Calu3 (cell line): Measurements from ENCODE around the gene FBL. TPM values are rescaled to one million over a fixed set of nuclear protein-coding genes. Genes with fewer than 3 reads are reported as not detected.
"Not testable (repeated sequence)": the region's sequence is repeated elsewhere in the genome, so short reads cannot be mapped to it uniquely, and the experiment has no call there.

ENCODE experiments used
- BruUV-seq: library from RNA; stranded (reverse); fragments of 400-500 nt; replicated peaks from 2 replicates; lab custom pipeline; 2021; lab: Mats Ljungman, UMichigan
- CTCF ChIA-PET: fragments of 300-600 bp; sonication (Branson Sonifier 250); formaldehyde crosslinking; loops from one replicate; lab custom pipeline; 2022; ENCODE audit warnings: antibody characterized with exemption; lab: Charles Lee
- DNase-seq: peaks from one replicate; pipeline ENCODE4 v3.0.0; 2022
- H3K27ac Mint-ChIP-seq: one replicate; pipeline ENCODE4 v1.8.0; 2022; ENCODE audit warnings: mixed read lengths; ENCODE audit not compliant: unreplicated experiment
- H3K27me3 Mint-ChIP-seq: one replicate; pipeline ENCODE4 v1.8.0; 2022; ENCODE audit warnings: mixed read lengths; ENCODE audit not compliant: unreplicated experiment
- H3K36me3 Mint-ChIP-seq: one replicate; pipeline ENCODE4 v1.8.0; 2022; ENCODE audit warnings: mild to moderate bottlenecking, moderate library complexity, mixed read lengths; ENCODE audit not compliant: insufficient read depth, unreplicated experiment
- H3K4me1 Mint-ChIP-seq: one replicate; pipeline ENCODE4 v1.8.0; 2022; ENCODE audit warnings: mild to moderate bottlenecking, low read depth, mixed read lengths; ENCODE audit not compliant: unreplicated experiment
- H3K4me3 Mint-ChIP-seq: one replicate; pipeline ENCODE4 v1.8.0; 2022; ENCODE audit warnings: mild to moderate bottlenecking, low read depth, moderate library complexity, mixed read lengths; ENCODE audit not compliant: unreplicated experiment
- H3K9me3 Mint-ChIP-seq: one replicate; pipeline ENCODE4 v1.8.0; 2022; ENCODE audit warnings: low read depth, mixed read lengths; ENCODE audit not compliant: unreplicated experiment
- CTCF ChIP-seq: fragments of 200-600 bp; IDR thresholded peaks from one replicate; pipeline ENCODE4 v1.8.0; 2022; ENCODE audit warnings: antibody characterized with exemption; ENCODE audit not compliant: unreplicated experiment
- intact Hi-C: fragments of 100-400 bp; cut with micrococcal nuclease; formaldehyde crosslinking; loops from one replicate; pipeline ENCODE4 v1.10.0; 2022; ENCODE audit not compliant: unreplicated experiment
- total RNA-seq: library from RNA; stranded (reverse); gene quantifications from 2 replicates; pipeline ENCODE4 v1.2.3, GENCODE V29; 2022

Gene FBL
- total RNA-seq, 1 experiment from 2014 or later, result 724 TPM

DNA sequence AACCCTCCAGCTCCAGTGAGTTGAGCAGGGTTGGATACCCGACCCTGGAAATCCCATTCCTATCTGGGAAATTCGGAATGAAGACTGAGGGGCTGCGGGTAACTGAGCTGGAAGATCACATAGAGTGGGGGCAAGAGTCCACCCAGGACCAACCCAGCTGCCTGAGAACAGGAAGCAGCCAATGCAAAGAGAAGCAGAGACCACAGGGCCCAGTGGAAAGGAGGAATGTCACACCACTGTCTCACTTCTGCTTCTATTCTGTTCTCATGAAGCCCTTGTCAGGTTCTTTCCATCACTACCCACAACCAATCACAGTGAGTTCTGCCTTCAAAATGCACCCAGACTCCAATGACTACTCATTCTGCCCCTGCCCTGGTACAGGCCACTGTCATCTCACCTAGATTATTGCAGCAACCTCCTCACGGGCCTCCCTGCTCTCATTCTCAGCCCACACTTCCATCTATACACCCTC is 27.5 kb downstream of the FBL start:
- Mint-ChIP-seq H3K27ac (no peak overlapping the region), H3K4me3 (no peak overlapping the region), H3K36me3 (no peaks in the 10 kb centered on the region), H3K27me3 (no peaks in the 10 kb centered on the region), H3K9me3 (no peaks in the 10 kb centered on the region), H3K4me1 (no peaks in the 10 kb centered on the region)
- intact Hi-C loops, result no loop called here
- CTCF ChIA-PET, result interaction anchor here (0.6 kb wide), 1 partner anchor 305 kb away, joined by 4 read pairs; no protein-coding TSS in a partner anchor
- no peak for TF ChIP-seq CTCF
- BruUV-seq, result no TSS peak
- no peak for DNase-seq

GRCh38 chr19:39817888-39818561 is 28.2 kb downstream of the FBL start:
- no peak for DNase-seq
- Mint-ChIP-seq H3K27me3 (no peaks in the 10 kb centered on the region), H3K36me3 (no peaks in the 10 kb centered on the region), H3K9me3 (no peaks in the 10 kb centered on the region), H3K4me1 (no peaks in the 10 kb centered on the region), H3K27ac (no peak overlapping the region), H3K4me3 (no peak overlapping the region)
- CTCF ChIA-PET, result interaction anchor here (0.6 kb wide), 1 partner anchor 305 kb away, joined by 4 read pairs; no protein-coding TSS in a partner anchor
- no peak for TF ChIP-seq CTCF
- BruUV-seq, result no TSS peak
- intact Hi-C loops, result no loop called here

GRCh38 chr19:39816287-39817048 is 29.7 kb downstream of the FBL start:
- H3K27ac Mint-ChIP-seq, result no peak overlapping the region
- no peaks in the 10 kb centered on the region for H3K4me1 Mint-ChIP-seq
- intact Hi-C loops, result no loop called here
- no peak for DNase-seq
- H3K36me3 Mint-ChIP-seq, result no peaks in the 10 kb centered on the region
- no peak overlapping the region for H3K4me3 Mint-ChIP-seq
- no peaks in the 10 kb centered on the region for H3K27me3 Mint-ChIP-seq
- CTCF ChIA-PET, result no interaction called here
- BruUV-seq, result no TSS peak
- no peaks in the 10 kb centered on the region for H3K9me3 Mint-ChIP-seq
- TF ChIP-seq CTCF, result no peak

- no TSS peak for BruUV-seq
- DNase-seq, result no peak
- H3K9me3 Mint-ChIP-seq, result no peaks in the 10 kb centered on the region
- TF ChIP-seq CTCF, result no peak
- no peak overlapping the region for H3K27ac Mint-ChIP-seq
- no peaks in the 10 kb centered on the region for H3K27me3 Mint-ChIP-seq
- CTCF ChIA-PET, result no interaction called here
- H3K36me3 Mint-ChIP-seq, result no peaks in the 10 kb centered on the region
- no peak overlapping the region for H3K4me3 Mint-ChIP-seq
- H3K4me1 Mint-ChIP-seq, result no peaks in the 10 kb centered on the region
- intact Hi-C loops, result no loop called here
These were observed 31.6 kb downstream of the FBL start for GRCh38 chr19:39814595-39814994.

DNA sequence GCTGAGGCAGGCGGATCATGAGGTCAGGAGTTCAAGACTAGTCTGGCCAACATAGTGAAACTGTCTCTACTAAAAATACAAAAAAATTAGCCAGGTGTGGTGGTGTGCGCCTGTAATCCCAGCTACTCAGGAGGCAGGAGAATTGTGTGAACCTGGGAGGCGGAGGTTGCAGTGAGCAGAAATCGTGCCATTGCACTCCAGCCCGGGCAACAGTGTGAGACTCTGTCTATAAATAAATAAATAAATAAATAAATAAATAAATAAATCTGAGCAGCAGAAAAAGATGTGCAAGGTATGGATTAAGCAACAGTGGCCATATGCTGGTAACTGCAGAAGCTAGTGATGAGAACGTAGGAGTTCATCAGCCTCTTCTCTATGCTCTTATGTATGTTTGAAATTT is 32.1 kb downstream of the FBL start:
- H3K4me3 Mint-ChIP-seq, H3K9me3 Mint-ChIP-seq, BruUV-seq, intact Hi-C loops, H3K4me1 Mint-ChIP-seq, H3K27ac Mint-ChIP-seq, H3K36me3 Mint-ChIP-seq, DNase-seq, CTCF ChIA-PET, H3K27me3 Mint-ChIP-seq: not testable (repeated sequence)
